Heart left ventricle (tissue), 16 donors: ENCODE results near the gene SIAE. TPM values are rescaled to one million over a fixed set of nuclear protein-coding genes. Genes with fewer than 3 reads are reported as not detected.
A peak's percentile ranks its signal among the peaks of the same experiment; 100 is the strongest.

Source experiments
- ATAC-seq, 4 donors: fragments of 200-7000 bp; cut with Tn5 transposase; one replicate each; pipeline ENCODE4 v1.9.1; 2020 to 2022; ENCODE audit warnings: moderate library complexity in 4 of 4, mild to moderate bottlenecking in 3 of 4, moderate number of reproducible peaks in 1 of 4
- DNase-seq, 5 donors: peaks; one replicate each; pipeline ENCODE4 v3.0.0-alpha.2; 2020
- H3K27ac ChIP-seq, 12 donors: fragments of 200-600 bp; sonication (generic) in 4 of 12; one replicate each; pipeline versions ENCODE4 v1.5.0 to v1.8.0; 2016 to 2022; ENCODE audit warnings: mild to moderate bottlenecking in 2 of 12
- H3K27me3 ChIP-seq, 9 donors: fragments of 200-600 bp; sonication (generic) in 2 of 9; one replicate each; pipeline versions ENCODE4 v1.5.1 to v1.8.0; 2016 to 2022; ENCODE audit warnings: mild to moderate bottlenecking in 3 of 9
- H3K36me3 ChIP-seq, 9 donors: fragments of 200-600 bp; sonication (generic) in 2 of 9; one replicate each; pipeline versions ENCODE4 v1.5.0 to v1.8.0; 2018 to 2022; ENCODE audit warnings: mild to moderate bottlenecking in 2 of 9
- H3K4me1 ChIP-seq, 12 donors: fragments of 200-600 bp; sonication (generic) in 4 of 12; one replicate each; pipeline versions ENCODE4 v1.5.0 to v1.8.0; 2016 to 2022; ENCODE audit warnings: mild to moderate bottlenecking in 3 of 12
- H3K4me3 ChIP-seq, 12 donors: fragments of 200-600 bp; sonication (generic) in 4 of 12; one replicate each; pipeline versions ENCODE4 v1.5.0 to v1.8.0; 2017 to 2022; ENCODE audit warnings: mild to moderate bottlenecking in 9 of 12, moderate library complexity in 4 of 12
- H3K9me3 ChIP-seq, 12 donors: fragments of 200-600 bp; sonication (generic) in 4 of 12; one replicate each; pipeline versions ENCODE4 v1.5.0 to v1.8.0; 2016 to 2022; ENCODE audit warnings: mild to moderate bottlenecking in 1 of 12
- POLR2A ChIP-seq, 2 donors: fragments of 450-650 bp; IDR thresholded peaks; one replicate each; pipeline ENCODE4 v1.6.1; 2017; ENCODE audit warnings: antibody characterized with exemption in 2 of 2, mild to moderate bottlenecking in 2 of 2, moderate library complexity in 2 of 2
- WGBS, 4 donors: extraction: QIAGEN DNeasy Blood & Tissue Kit in 2 of 4; methylation state at CpG; one replicate each; pipeline versions ENCODE4 v1.1.5 to v1.1.7; 2013 to 2018; 5-methylcytosine and 5-hydroxymethylcytosine counted together
- intact Hi-C, 10 donors: fragments of 100-400 bp; cut with DNase I; formaldehyde crosslinking; loops; one replicate each; pipeline versions ENCODE4 v1.11.1 to v1.14.2; 2022
- polyA plus RNA-seq, 2 donors: library from polyadenylated mRNA; stranded (reverse); fragments of 200-250 nt; gene quantifications; one replicate each; pipeline ENCODE4 v1.2.3, GENCODE V29; 2013
- total RNA-seq, 9 donors: library from RNA; depleted of rRNA in 2 of 9; stranded (reverse); fragments of >200 nt in 2 of 9; fragmentation: NEBNext Ultra II Directional in 3 of 9; extraction: Animal tissue kit (Norgen Biotek cat#: 25700) in 3 of 9; gene quantifications; one replicate each; pipeline versions ENCODE4 v1.1.0 to v1.2.4, GENCODE V29; 2016 to 2023
- TF ChIP-seq, protein P1 (sequence below), 12 donors: fragments of 200-600 bp; sonication (generic) in 4 of 12; IDR thresholded peaks; one replicate each; pipeline versions ENCODE4 v1.5.0 to v1.8.0; 2018 to 2022; ENCODE audit warnings: antibody characterized with exemption in 12 of 12, mild to moderate bottlenecking in 5 of 12
- donor health status: ischemic (EF 13 %, LVEDD 7.1; RV severe dilation, severe dysfunction).
- donor health status: healthy with polysubstance abuse.
- donor health status: DM: no; HTN: yes; CAD: no.
- donor health status: DM: no; HTN: no; CAD: no.
- donor health status: ischemic (EF 25% LVEDD 6.9; RV normal size, moderate dysfunction).
- donor health status: ischemic (EF 25% LVEDD 5.7; RV mildly dilated, moderate dysfunction).
- donor health status: healthy.
- donor health status: DM: yes; HTN: yes; CAD: no.
- donor health status: ischemic (EF 35%, LVEDD 5.7; RV mildly dilated, moderate dysfunction).
- donor health status: nonischemic (EF 11% LVEDD 7.7; RV severe dilation, severe dysfunction).
- donor health status: DM: yes; HTN: yes; CAD: no.
- donor health status: PGD.
- donor health status: ischemic (EF 29% LVEDD 5.4; RV normal size, mild dysfunction).
- donor health status: nonischemic (EF 23%, LVEDD 6.1; RV moderate dilation, normal function).

The SIAE gene
- total and polyA plus RNA-seq, 11 donors, result 24.2 to 87.8 (median 56.7) TPM

DNA sequence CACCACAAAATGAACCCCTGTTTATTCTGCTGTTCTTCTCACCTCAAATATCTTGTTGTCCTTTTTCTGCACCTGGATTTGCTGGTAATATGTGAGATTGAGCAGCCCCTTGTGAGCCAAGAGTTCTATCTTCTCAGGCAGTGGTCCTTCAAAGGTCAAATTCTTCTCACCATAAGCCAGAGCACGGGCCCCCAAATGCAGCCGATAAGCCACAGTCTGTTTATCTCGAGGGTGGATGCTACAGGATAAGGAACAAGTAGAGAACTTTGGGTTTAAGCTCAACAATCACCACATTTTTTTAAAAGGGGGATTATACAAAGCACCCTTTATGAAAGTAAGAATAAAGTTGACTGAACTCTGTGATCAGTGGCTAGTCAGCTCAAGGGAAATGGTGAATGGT is 35.0 kb downstream of the SIAE start:
- intact Hi-C loops, result no loop called here
- Histone ChIP-seq H3K9me3 (no peaks in the 10 kb centered on the region), H3K4me1 (peaks cover 0 to under 1% (median 0%) of the 10 kb centered on the region in 12 donors), H3K36me3 (peaks cover 0 to 66% (median 60%) of the 10 kb centered on the region in 9 donors), H3K4me3 (no peak overlapping the region), H3K27me3 (no peaks in the 10 kb centered on the region), H3K27ac (no peak overlapping the region)
- DNase-seq (no peak), ATAC-seq (no peak)
- 64 to 79% (median 68%) methylated on average over 3 of the region's 3 CpGs for WGBS, 4 donors
- TF ChIP-seq, protein P1, sequence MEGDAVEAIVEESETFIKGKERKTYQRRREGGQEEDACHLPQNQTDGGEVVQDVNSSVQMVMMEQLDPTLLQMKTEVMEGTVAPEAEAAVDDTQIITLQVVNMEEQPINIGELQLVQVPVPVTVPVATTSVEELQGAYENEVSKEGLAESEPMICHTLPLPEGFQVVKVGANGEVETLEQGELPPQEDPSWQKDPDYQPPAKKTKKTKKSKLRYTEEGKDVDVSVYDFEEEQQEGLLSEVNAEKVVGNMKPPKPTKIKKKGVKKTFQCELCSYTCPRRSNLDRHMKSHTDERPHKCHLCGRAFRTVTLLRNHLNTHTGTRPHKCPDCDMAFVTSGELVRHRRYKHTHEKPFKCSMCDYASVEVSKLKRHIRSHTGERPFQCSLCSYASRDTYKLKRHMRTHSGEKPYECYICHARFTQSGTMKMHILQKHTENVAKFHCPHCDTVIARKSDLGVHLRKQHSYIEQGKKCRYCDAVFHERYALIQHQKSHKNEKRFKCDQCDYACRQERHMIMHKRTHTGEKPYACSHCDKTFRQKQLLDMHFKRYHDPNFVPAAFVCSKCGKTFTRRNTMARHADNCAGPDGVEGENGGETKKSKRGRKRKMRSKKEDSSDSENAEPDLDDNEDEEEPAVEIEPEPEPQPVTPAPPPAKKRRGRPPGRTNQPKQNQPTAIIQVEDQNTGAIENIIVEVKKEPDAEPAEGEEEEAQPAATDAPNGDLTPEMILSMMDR (IDR thresholded peaks at IDR 0.05), result no peak
- no peak for TF ChIP-seq POLR2A (IDR thresholded peaks at IDR 0.05)

DNA sequence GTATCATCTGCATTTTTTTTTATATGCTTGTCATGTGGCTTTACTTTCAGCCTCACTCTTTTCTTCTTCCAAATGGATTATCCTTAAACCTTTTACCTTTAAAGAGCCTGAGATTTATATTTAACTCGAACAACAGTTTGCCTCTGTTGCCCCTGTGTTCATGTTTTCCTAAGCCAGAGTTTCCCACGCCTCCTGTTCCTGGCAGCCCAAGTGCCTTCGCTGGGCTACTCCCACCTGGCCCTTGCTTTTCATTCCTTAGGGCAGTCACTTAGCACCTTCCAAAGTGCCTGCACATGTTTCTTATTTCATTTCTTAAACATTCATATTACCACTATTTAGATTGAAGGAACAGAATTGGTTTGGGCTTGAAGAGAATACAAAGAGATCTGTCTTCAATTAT is 37.6 kb downstream of the SIAE start:
- WGBS, 4 donors, result 78 to 87% (median 82%) methylated on average over 3 of the region's 3 CpGs
- intact Hi-C loops, result no loop called here
- H3K4me1 ChIP-seq, result no peaks in the 10 kb centered on the region
- no peak overlapping the region for H3K4me3 ChIP-seq
- no peak for TF ChIP-seq POLR2A (IDR thresholded peaks at IDR 0.05)
- TF ChIP-seq, protein P1 (IDR thresholded peaks at IDR 0.05), result no peak
- no peaks in the 10 kb centered on the region for H3K9me3 ChIP-seq
- no peaks in the 10 kb centered on the region for H3K27me3 ChIP-seq
- DNase-seq (no peak), ATAC-seq (no peak)
- H3K36me3 ChIP-seq, result peaks cover 2 to 92% (median 86%) of the 10 kb centered on the region in 9 donors
- H3K27ac ChIP-seq, result no peak overlapping the region

DNA sequence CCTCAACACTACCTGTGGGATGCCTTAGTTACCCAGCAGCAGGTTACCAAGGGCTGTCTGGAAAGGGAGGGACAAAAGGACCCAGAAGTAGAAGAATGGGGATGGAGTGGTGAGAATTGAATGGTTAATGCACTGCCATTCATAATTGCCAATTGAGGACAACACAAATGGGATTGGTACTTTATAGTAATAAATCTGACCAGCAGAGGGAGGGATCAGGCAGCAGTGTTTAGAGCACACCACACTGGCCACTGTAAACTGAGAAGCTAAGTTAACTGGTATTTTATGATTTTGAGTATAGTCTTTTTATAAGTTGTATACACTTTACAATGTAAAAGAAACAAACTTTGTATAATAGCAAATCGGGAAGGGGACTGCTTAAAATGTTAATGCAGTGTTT is 40.2 kb downstream of the SIAE start:
- WGBS, 4 donors, result 86 to 97% (median 94%) methylated on average over 1 of the region's 1 CpG
- TF ChIP-seq POLR2A (IDR thresholded peaks at IDR 0.05), result no peak
- TF ChIP-seq, protein P1 (IDR thresholded peaks at IDR 0.05), result peak in 2 of 12 donors; percentile 15 to 16
- no peaks in the 10 kb centered on the region for H3K4me1 ChIP-seq
- peaks cover 2 to 100% (median 98%) of the 10 kb centered on the region in 9 donors for H3K36me3 ChIP-seq
- no peak for DNase-seq
- intact Hi-C loops, result no loop called here
- H3K27me3 ChIP-seq, result no peaks in the 10 kb centered on the region
- no peak overlapping the region for H3K4me3 ChIP-seq
- H3K9me3 ChIP-seq, result no peaks in the 10 kb centered on the region
- ATAC-seq, result no peak
- no peak overlapping the region for H3K27ac ChIP-seq

DNA sequence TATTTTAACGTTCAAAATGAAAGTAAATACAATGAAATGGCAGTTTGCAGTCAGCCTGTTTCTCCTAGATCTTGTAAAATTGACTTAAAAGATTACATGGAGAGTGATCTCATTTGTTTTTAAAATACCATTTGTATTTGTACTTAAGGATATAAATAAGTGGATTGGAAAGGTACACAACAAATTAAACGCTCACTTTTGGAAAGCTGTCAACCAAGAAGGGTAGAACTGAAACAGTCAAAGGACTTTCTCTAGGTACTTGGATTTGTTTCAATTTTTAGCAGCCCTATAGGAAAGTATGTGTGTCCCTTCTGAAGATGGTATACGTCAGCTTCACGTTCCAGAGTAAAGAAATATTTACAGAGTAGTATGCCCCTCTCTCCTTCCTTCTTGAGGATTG is 43.6 kb downstream of the SIAE start:
- Histone ChIP-seq H3K4me3 (no peak overlapping the region), H3K36me3 (peaks cover 2 to 100% (median 96%) of the 10 kb centered on the region in 9 donors), H3K27ac (no peak overlapping the region), H3K9me3 (no peaks in the 10 kb centered on the region), H3K4me1 (peaks cover 0 to 11% (median under 1%) of the 10 kb centered on the region in 12 donors), H3K27me3 (no peaks in the 10 kb centered on the region)
- WGBS, 4 donors, result 87 to 89% (median 88%) methylated on average over 4 of the region's 4 CpGs
- DNase-seq (no peak), ATAC-seq (no peak)
- intact Hi-C loops, result loop anchor here in 1 of 10 donors (10.0 kb wide), 1 partner anchor 485 kb away; the partner anchor contains the start of gene TMEM218
- TF ChIP-seq, protein P1 (IDR thresholded peaks at IDR 0.05), result no peak
- TF ChIP-seq POLR2A (IDR thresholded peaks at IDR 0.05), result no peak
